Embryonic facial prominence (tissue), 1 donor: ENCODE measurements around the gene GMFB.

ENCODE experiments used
- DNase-seq: peaks from one replicate; pipeline ENCODE4 v3.0.0-alpha.2; 2016; ENCODE audit errors: extremely low spot score

The GMFB gene

GRCh38 chr14:54490445-54491175 is 1.8 kb upstream of the GMFB start:
- DNase-seq = no peak

- no peak for DNase-seq
These were observed 1.1 kb upstream of the GMFB start for GRCh38 chr14:54489731-54490444.

- DNase-seq = no peak
These were observed 521 bp upstream of the GMFB start for GRCh38 chr14:54489318-54489683.

GRCh38 chr14:54488318-54488645 is 498 bp downstream of the GMFB start:
- DNase-seq = no peak

GRCh38 chr14:54487771-54488170 is 1.0 kb downstream of the GMFB start:
- no peak for DNase-seq

GRCh38 chr14:54486685-54487084 is 2.1 kb downstream of the GMFB start:
- no peak for DNase-seq

- no peak for DNase-seq
These were observed 4.9 kb downstream of the GMFB start for GRCh38 chr14:54483846-54484245.

GRCh38 chr14:54483073-54483745 is 5.6 kb downstream of the GMFB start:
- no peak for DNase-seq

- DNase-seq = no peak
These were observed 7.1 kb downstream of the GMFB start for GRCh38 chr14:54481695-54482094.

GRCh38 chr14:54480830-54481562 is 7.8 kb downstream of the GMFB start:
- DNase-seq = no peak

- no peak for DNase-seq
These were observed 10.1 kb downstream of the GMFB start for GRCh38 chr14:54478636-54479215.

- DNase-seq = no peak
These were observed 12.9 kb downstream of the GMFB start for GRCh38 chr14:54475911-54476310.

GRCh38 chr14:54475187-54475899 is 13.4 kb downstream of the GMFB start:
- DNase-seq = no peak

- no peak for DNase-seq
These were observed 14.5 kb downstream of the GMFB start for GRCh38 chr14:54474232-54474793.

- no peak for DNase-seq
These were observed 16.5 kb downstream of the GMFB start for GRCh38 chr14:54472315-54472714.

GRCh38 chr14:54471641-54472040 is 17.1 kb downstream of the GMFB start:
- DNase-seq = no peak

- no peak for DNase-seq
These were observed 18.1 kb downstream of the GMFB start for GRCh38 chr14:54470701-54471100.

GRCh38 chr14:54467280-54467679 is 21.5 kb downstream of the GMFB start:
- DNase-seq = no peak

- DNase-seq = no peak
These were observed 23.1 kb downstream of the GMFB start for GRCh38 chr14:54465654-54466053.

GRCh38 chr14:54462048-54462447 is 26.7 kb downstream of the GMFB start:
- DNase-seq = no peak

GRCh38 chr14:54459106-54459505 is 29.7 kb downstream of the GMFB start:
- DNase-seq = no peak
